B cell (primary cell): ENCODE results near the gene PRKCB. TPM values are rescaled to one million over a fixed set of nuclear protein-coding genes. Genes with fewer than 3 reads are reported as not detected.
A peak's percentile ranks its signal among the peaks of the same experiment; 100 is the strongest.

Experiments
- ATAC-seq: fragments of 200-7000 bp; cut with Tn5 transposase; one replicate; pipeline ENCODE4 v1.10.0; 2021; ENCODE audit warnings: low read depth, mild to moderate bottlenecking, moderate number of reproducible peaks, moderate library complexity
- CTCF ChIA-PET: fragments of 350-600 bp; sonication (Branson Sonifier 250); formaldehyde crosslinking; loops from one replicate; lab custom pipeline; 2021; ENCODE audit warnings: antibody characterized with exemption, inconsistent platforms; lab: Charles Lee
- POLR2A ChIA-PET: fragments of 350-600 bp; sonication (Branson Sonifier 250); formaldehyde crosslinking; loops from one replicate; lab custom pipeline; 2021; ENCODE audit warnings: antibody characterized with exemption; lab: Charles Lee
- DNase-seq: peaks from one replicate; pipeline ENCODE4 v3.0.0; 2013
- H2AFZ ChIP-seq: 2 replicates; pipeline ENCODE4 v1.6.1; 2012; ENCODE audit warnings: mild to moderate bottlenecking, low read depth, low read length; ENCODE audit not compliant: insufficient read depth, poor library complexity, severe bottlenecking
- H3K27ac ChIP-seq, 2 donors: 1 replicate in 1 of 2; 2 replicates in 1 of 2; pipeline ENCODE4 v1.5.1; 2012 to 2013; ENCODE audit warnings: low read length in 2 of 2, mild to moderate bottlenecking in 2 of 2, moderate library complexity in 1 of 2
- H3K27me3 ChIP-seq, 4 experiments: fragments of 200-600 bp in 1 of 4; sonication (generic) in 1 of 4; replicated peaks in 1 of 4; 1 replicate in 2 of 4; 2 replicates in 2 of 4; pipeline versions ENCODE4 v1.6.1 to v1.7.0; 2013 to 2016; ENCODE audit warnings: low read length in 3 of 4, mild to moderate bottlenecking in 2 of 4, mixed read lengths in 1 of 4, moderate library complexity in 1 of 4; ENCODE audit not compliant: insufficient read depth in 4 of 4, control insufficient read depth in 3 of 4; ENCODE audit errors: control extremely low read depth in 1 of 4
- H3K36me3 ChIP-seq, 2 experiments: replicated peaks in 1 of 2; 1 replicate in 1 of 2; 2 replicates in 1 of 2; pipeline versions ENCODE4 v1.6.1 to v1.7.1; 2013; ENCODE audit warnings: low read length in 1 of 2; ENCODE audit not compliant: insufficient read depth in 2 of 2, control insufficient read depth in 1 of 2; ENCODE audit errors: control extremely low read depth in 1 of 2, extremely low read depth in 1 of 2
- H3K4me1 ChIP-seq, 2 donors: fragments of 200-600 bp in 1 of 2; sonication (generic) in 1 of 2; 1 replicate in 1 of 2; 2 replicates in 1 of 2; pipeline versions ENCODE4 v1.5.1 to v1.6.1; 2013 to 2017; ENCODE audit warnings: low read length in 2 of 2; ENCODE audit not compliant: control insufficient read depth in 2 of 2, insufficient read depth in 2 of 2
- H3K4me2 ChIP-seq: replicated peaks from 2 replicates; pipeline ENCODE3; 2012; ENCODE audit warnings: mild to moderate bottlenecking, low read depth, low read length; ENCODE audit not compliant: poor library complexity, severe bottlenecking
- H3K4me3 ChIP-seq, 5 experiments: fragments of 200-600 bp in 1 of 5; sonication (generic) in 1 of 5; 1 replicate in 3 of 5; 2 replicates in 2 of 5; pipeline versions ENCODE4 v1.5.1 to v1.7.0; 2011 to 2016; ENCODE audit warnings: low read length in 4 of 5, mild to moderate bottlenecking in 4 of 5, low read depth in 2 of 5, control low read depth in 1 of 5, moderate library complexity in 1 of 5; ENCODE audit not compliant: insufficient read depth in 1 of 5; ENCODE audit errors: control extremely low read depth in 1 of 5, extremely low read depth in 1 of 5
- H3K79me2 ChIP-seq: fragments of 200-600 bp; sonication (generic); one replicate; pipeline ENCODE4 v1.6.0; 2016; ENCODE audit warnings: low read length; ENCODE audit not compliant: control insufficient read depth, insufficient read depth
- H3K9ac ChIP-seq: fragments of 200-600 bp; sonication (generic); 2 replicates; pipeline ENCODE4 v1.6.1; 2017; ENCODE audit warnings: mild to moderate bottlenecking, low read length, moderate library complexity
- H3K9me3 ChIP-seq, 3 donors: one replicate each; pipeline versions ENCODE4 v1.6.1 to v1.7.1; 2013; ENCODE audit warnings: low read length in 2 of 3; ENCODE audit not compliant: control insufficient read depth in 2 of 3, insufficient read depth in 1 of 3; ENCODE audit errors: control extremely low read depth in 1 of 3
- H4K20me1 ChIP-seq: 2 replicates; pipeline ENCODE4 v1.6.0; 2012; ENCODE audit warnings: mild to moderate bottlenecking, low read length; ENCODE audit not compliant: insufficient read depth, control insufficient read depth, poor library complexity, severe bottlenecking
- H3K27ac Mint-ChIP-seq: one replicate; pipeline ENCODE4 v1.8.0; 2021; ENCODE audit warnings: mixed read lengths
- H3K27me3 Mint-ChIP-seq: one replicate; pipeline ENCODE4 v1.8.0; 2021; ENCODE audit warnings: mixed read lengths
- H3K4me1 Mint-ChIP-seq: one replicate; pipeline ENCODE4 v1.8.0; 2021; ENCODE audit warnings: mixed read lengths
- H3K4me3 Mint-ChIP-seq: one replicate; pipeline ENCODE4 v1.8.0; 2021; ENCODE audit warnings: mixed read lengths
- H3K9me3 Mint-ChIP-seq: one replicate; pipeline ENCODE4 v1.8.0; 2022; ENCODE audit warnings: mixed read lengths; ENCODE audit not compliant: insufficient read depth
- EZH2 ChIP-seq: IDR thresholded peaks from 2 replicates; pipeline ENCODE4 v1.6.1; 2012; ENCODE audit warnings: borderline replicate concordance, low read depth, mild to moderate bottlenecking, moderate library complexity, low read length; ENCODE audit not compliant: insufficient read depth, poor library complexity, severe bottlenecking
- WGBS: methylation state at CpG from one replicate; pipeline ENCODE4 v1.1.5; 2013; ENCODE audit warnings: missing lambda C conversion rate; ENCODE audit not compliant: insufficient coverage; 5-methylcytosine and 5-hydroxymethylcytosine counted together
- intact Hi-C: fragments of 100-400 bp; cut with micrococcal nuclease; formaldehyde crosslinking; loops from one replicate; pipeline ENCODE4 v1.10.0; 2022
- polyA plus RNA-seq: library from polyadenylated mRNA; depleted of rRNA; stranded (reverse); fragments of >200 nt; gene quantifications from 2 replicates; pipeline ENCODE4 v1.2.3, GENCODE V29; 2012
- total RNA-seq, 2 donors: library from RNA; stranded (reverse); fragments of 120-200 nt in 1 of 2; gene quantifications; 1 replicate in 1 of 2; 2 replicates in 1 of 2; pipeline versions ENCODE4 v1.2.3 to v1.2.4, GENCODE V29; 2013 to 2022
- TF ChIP-seq, protein P1 (sequence below): fragments of 200-600 bp; IDR thresholded peaks from one replicate; pipeline ENCODE4 v1.8.0; 2022; ENCODE audit warnings: antibody characterized with exemption, mild to moderate bottlenecking

Gene PRKCB
- total and polyA plus RNA-seq, 2 donors (not counting 1 experiment from before 2014, with no cell fraction given) = 106 to 373 TPM

DNA sequence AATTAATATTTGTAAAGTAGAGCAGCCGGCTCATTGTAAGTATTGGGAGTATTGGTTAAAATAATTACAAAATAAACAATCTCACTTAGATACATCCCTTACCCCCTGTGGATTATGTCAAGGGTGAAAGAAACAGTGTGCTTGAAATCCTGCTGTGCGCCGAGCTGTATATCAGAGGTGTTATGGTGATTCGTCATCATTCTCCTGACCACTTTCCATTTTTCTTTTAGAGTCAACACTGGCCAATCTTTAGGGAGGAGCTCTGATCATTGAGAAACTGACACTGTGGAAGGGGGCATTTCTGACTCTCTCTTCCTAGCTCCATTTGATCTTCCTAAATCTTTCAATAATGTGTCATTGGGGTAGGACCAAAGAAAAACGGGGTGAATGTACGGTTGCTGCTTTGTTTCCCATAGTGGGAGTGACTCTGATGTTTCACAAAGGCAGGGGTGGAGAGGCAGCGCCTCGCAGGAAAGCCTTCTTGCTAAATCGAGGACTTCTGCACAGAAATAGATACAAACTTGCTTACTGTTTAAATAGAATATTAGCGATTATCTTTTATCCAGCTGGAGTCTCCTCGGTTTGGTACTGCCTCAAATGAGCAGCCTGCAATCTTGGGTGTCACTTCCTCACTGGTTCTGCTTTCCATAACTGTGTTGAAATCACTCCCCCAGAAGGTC lies 123.4 kb downstream of the PRKCB start:
- Histone ChIP-seq H3K4me3 (peak overlapping the region in 1 of 5 experiments; percentile 49), H3K9me3 (no peaks in the 10 kb centered on the region), H3K4me1 (peaks cover 81 to 84% of the 10 kb centered on the region in 2 donors), H3K27me3 (no peaks in the 10 kb centered on the region), H3K79me2 (peaks cover 96% of the 10 kb centered on the region), H4K20me1 (no peaks in the 10 kb centered on the region), H3K36me3 (peaks cover 2 to 20% of the 10 kb centered on the region in 2 experiments), H3K9ac (peak overlapping the region; percentile 32), H2AFZ (peak overlapping the region; percentile 23), H3K4me2 (peak overlapping the region; percentile 68), H3K27ac (peak overlapping the region; percentile 79 to 88)
- no peak for DNase-seq
- ChIA-PET POLR2A (interaction anchor here (0.6 to 1.9 kb wide), 6 partner anchors 10 to 140 kb away, joined by 3 to 6 read pairs (median 5); no protein-coding TSS in a partner anchor), CTCF (interaction anchor here (0.9 to 5.6 kb wide), 10 partner anchors 8 to 156 kb away, joined by 3 to 45 read pairs (median 5); no protein-coding TSS in a partner anchor)
- ATAC-seq = peak; percentile 55
- intact Hi-C loops = no loop called here
- peak overlapping the region; percentile 59 for H3K4me3 Mint-ChIP-seq
- H3K27ac Mint-ChIP-seq = peak overlapping the region; percentile 87
- no peak for TF ChIP-seq EZH2
- TF ChIP-seq, protein P1, sequence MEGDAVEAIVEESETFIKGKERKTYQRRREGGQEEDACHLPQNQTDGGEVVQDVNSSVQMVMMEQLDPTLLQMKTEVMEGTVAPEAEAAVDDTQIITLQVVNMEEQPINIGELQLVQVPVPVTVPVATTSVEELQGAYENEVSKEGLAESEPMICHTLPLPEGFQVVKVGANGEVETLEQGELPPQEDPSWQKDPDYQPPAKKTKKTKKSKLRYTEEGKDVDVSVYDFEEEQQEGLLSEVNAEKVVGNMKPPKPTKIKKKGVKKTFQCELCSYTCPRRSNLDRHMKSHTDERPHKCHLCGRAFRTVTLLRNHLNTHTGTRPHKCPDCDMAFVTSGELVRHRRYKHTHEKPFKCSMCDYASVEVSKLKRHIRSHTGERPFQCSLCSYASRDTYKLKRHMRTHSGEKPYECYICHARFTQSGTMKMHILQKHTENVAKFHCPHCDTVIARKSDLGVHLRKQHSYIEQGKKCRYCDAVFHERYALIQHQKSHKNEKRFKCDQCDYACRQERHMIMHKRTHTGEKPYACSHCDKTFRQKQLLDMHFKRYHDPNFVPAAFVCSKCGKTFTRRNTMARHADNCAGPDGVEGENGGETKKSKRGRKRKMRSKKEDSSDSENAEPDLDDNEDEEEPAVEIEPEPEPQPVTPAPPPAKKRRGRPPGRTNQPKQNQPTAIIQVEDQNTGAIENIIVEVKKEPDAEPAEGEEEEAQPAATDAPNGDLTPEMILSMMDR = no peak
- 10% methylated on average over 2 of the region's 11 CpGs for WGBS
- no peaks in the 10 kb centered on the region for H3K27me3 Mint-ChIP-seq
- no peaks in the 10 kb centered on the region for H3K9me3 Mint-ChIP-seq
- H3K4me1 Mint-ChIP-seq = peaks cover 87% of the 10 kb centered on the region

DNA sequence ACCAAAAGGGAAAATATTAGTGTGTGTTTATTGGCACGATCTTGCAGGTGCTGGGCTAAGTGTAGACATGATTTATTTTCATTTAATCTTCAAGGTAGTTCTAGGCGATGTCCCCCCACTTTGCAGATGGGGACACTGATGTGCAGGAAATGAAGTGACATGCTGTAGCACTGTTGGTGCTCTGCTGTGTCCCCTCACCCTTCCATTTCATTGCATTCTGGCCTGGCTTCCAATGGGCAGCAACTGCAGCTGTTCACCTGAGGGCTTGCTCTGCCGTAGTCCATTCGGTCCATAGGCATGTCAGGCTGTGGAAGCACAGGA lies 123.9 kb downstream of the PRKCB start:
- no peaks in the 10 kb centered on the region for H4K20me1 ChIP-seq
- TF ChIP-seq EZH2 = no peak
- TF ChIP-seq, protein P1 = no peak
- H3K4me3 ChIP-seq = peak overlapping the region in 2 of 5 experiments; percentile 11 to 49
- peak overlapping the region; percentile 59 for H3K4me3 Mint-ChIP-seq
- peaks cover 96% of the 10 kb centered on the region for H3K79me2 ChIP-seq
- H3K9me3 ChIP-seq = no peaks in the 10 kb centered on the region
- CTCF ChIA-PET = interaction anchor here (0.9 to 5.6 kb wide), 10 partner anchors 9 to 157 kb away, joined by 3 to 45 read pairs (median 5); no protein-coding TSS in a partner anchor
- H3K4me2 ChIP-seq = peak overlapping the region; percentile 68
- peak overlapping the region; percentile 79 to 88 for H3K27ac ChIP-seq
- peaks cover 82% of the 10 kb centered on the region for H3K4me1 Mint-ChIP-seq
- intact Hi-C loops = no loop called here
- no peaks in the 10 kb centered on the region for H3K27me3 Mint-ChIP-seq
- DNase-seq (peak; percentile 45), ATAC-seq (no peak)
- WGBS = 31% methylated on average over 3 of the region's 4 CpGs
- no peaks in the 10 kb centered on the region for H3K27me3 ChIP-seq
- H3K4me1 ChIP-seq = peaks cover 76 to 79% of the 10 kb centered on the region in 2 donors
- peak overlapping the region; percentile 32 for H3K9ac ChIP-seq
- no peak overlapping the region for H2AFZ ChIP-seq
- peaks cover 2 to 25% of the 10 kb centered on the region in 2 experiments for H3K36me3 ChIP-seq
- no peaks in the 10 kb centered on the region for H3K9me3 Mint-ChIP-seq
- POLR2A ChIA-PET = interaction anchor here (0.6 to 1.9 kb wide), 7 partner anchors 10 to 140 kb away, joined by 3 to 6 read pairs (median 5); no protein-coding TSS in a partner anchor
- peak overlapping the region; percentile 87 for H3K27ac Mint-ChIP-seq
